HT-29 (cell line): Measurements from ENCODE around the gene TBX10. TPM values are rescaled to one million over a fixed set of nuclear protein-coding genes. Genes with fewer than 3 reads are reported as not detected.
"Not testable (repeated sequence)": the region's sequence is repeated elsewhere in the genome, so short reads cannot be mapped to it uniquely, and the experiment has no call there.

Experiments
- DNase-seq: peaks from one replicate; pipeline ENCODE4 v3.0.0-alpha.2; 2015; ENCODE audit warnings: low spot score
- total RNA-seq: library from RNA; depleted of rRNA; stranded (reverse); fragments of >200 nt; shearing (Covaris generic); gene quantifications from 2 replicates; pipeline ENCODE4 v1.2.3, GENCODE V29; 2014

TBX10 gene
- total RNA-seq, 1 experiment from 2014 or later = 5.4 TPM

GRCh38 chr11:67664696-67665540 is 25.4 kb upstream of the TBX10 start:
- no peak for DNase-seq

GRCh38 chr11:67664213-67664585 is 24.6 kb upstream of the TBX10 start:
- DNase-seq = no peak

- no peak for DNase-seq
These were observed 24.1 kb upstream of the TBX10 start for GRCh38 chr11:67663532-67664212.

GRCh38 chr11:67662835-67663531 is 23.4 kb upstream of the TBX10 start:
- DNase-seq = no peak

- no peak for DNase-seq
These were observed 22.7 kb upstream of the TBX10 start for GRCh38 chr11:67662142-67662834.

- not testable (repeated sequence) for DNase-seq
These were observed 21.2 kb upstream of the TBX10 start for GRCh38 chr11:67660752-67661151.

- not testable (repeated sequence) for DNase-seq
These were observed 20.1 kb upstream of the TBX10 start for GRCh38 chr11:67659651-67660165.

- no peak for DNase-seq
These were observed 17.7 kb upstream of the TBX10 start for GRCh38 chr11:67657300-67657699.

- DNase-seq = no peak
These were observed 16.8 kb upstream of the TBX10 start for GRCh38 chr11:67656278-67656922.

GRCh38 chr11:67654225-67654624 is 14.7 kb upstream of the TBX10 start:
- no peak for DNase-seq

GRCh38 chr11:67652965-67653845 is 13.6 kb upstream of the TBX10 start:
- DNase-seq = no peak

GRCh38 chr11:67651976-67652781 is 12.6 kb upstream of the TBX10 start:
- no peak for DNase-seq

- no peak for DNase-seq
These were observed 10.3 kb upstream of the TBX10 start for GRCh38 chr11:67649634-67650510.

GRCh38 chr11:67648796-67649613 is 9.4 kb upstream of the TBX10 start:
- no peak for DNase-seq

- DNase-seq = peak; percentile 86
These were observed 8.7 kb upstream of the TBX10 start for GRCh38 chr11:67648140-67648795.

GRCh38 chr11:67647471-67647870 is 7.9 kb upstream of the TBX10 start:
- DNase-seq = no peak
